Measurements from ENCODE around the gene KLHL29. TPM values are rescaled to one million over a fixed set of nuclear protein-coding genes. Genes with fewer than 3 reads are reported as not detected.
A peak's percentile ranks its signal among the peaks of the same experiment; 100 is the strongest.

KLHL29 gene
- total RNA-seq, 1 donor from 2014 or later: 36.5 TPM

- peaks cover 15% of the 10 kb centered on the region for H3K4me1 Mint-ChIP-seq (ENCODE audit: low read depth, unreplicated experiment)
- H3K9me3 Mint-ChIP-seq (ENCODE audit: unreplicated experiment): peaks cover 2% of the 10 kb centered on the region
- no peak for DNase-seq
- no peak overlapping the region for H3K27ac Mint-ChIP-seq (ENCODE audit: unreplicated experiment)
- no peak for TF ChIP-seq CTCF (IDR thresholded peaks at IDR 0.05; ENCODE audit: partially characterized antibody, unreplicated experiment)
- peaks cover 10% of the 10 kb centered on the region for H3K27me3 Mint-ChIP-seq (ENCODE audit: unreplicated experiment)
- no peaks in the 10 kb centered on the region for H3K36me3 Mint-ChIP-seq (ENCODE audit: unreplicated experiment)
- no peak overlapping the region for H3K4me3 Mint-ChIP-seq (ENCODE audit: unreplicated experiment)
Measured at GRCh38 chr2:23509596-23510292, 124.8 kb downstream of the KLHL29 start.

GRCh38 chr2:23510471-23510870, 125.5 kb downstream of the KLHL29 start:
- Mint-ChIP-seq H3K27ac (ENCODE audit: unreplicated experiment) (no peak overlapping the region), H3K4me1 (ENCODE audit: low read depth, unreplicated experiment) (peaks cover 15% of the 10 kb centered on the region), H3K4me3 (ENCODE audit: unreplicated experiment) (no peak overlapping the region), H3K27me3 (ENCODE audit: unreplicated experiment) (peaks cover 10% of the 10 kb centered on the region), H3K9me3 (ENCODE audit: unreplicated experiment) (peaks cover 2% of the 10 kb centered on the region), H3K36me3 (ENCODE audit: unreplicated experiment) (no peaks in the 10 kb centered on the region)
- peak; percentile 7 for DNase-seq
- TF ChIP-seq CTCF (IDR thresholded peaks at IDR 0.05; ENCODE audit: partially characterized antibody, unreplicated experiment): no peak

GRCh38 chr2:23512778-23513177, 127.8 kb downstream of the KLHL29 start:
- DNase-seq: peak; percentile 6
- Mint-ChIP-seq H3K9me3 (ENCODE audit: unreplicated experiment) (peaks cover 5% of the 10 kb centered on the region), H3K4me3 (ENCODE audit: unreplicated experiment) (no peak overlapping the region), H3K27me3 (ENCODE audit: unreplicated experiment) (peaks cover 14% of the 10 kb centered on the region), H3K27ac (ENCODE audit: unreplicated experiment) (no peak overlapping the region), H3K4me1 (ENCODE audit: low read depth, unreplicated experiment) (peaks cover 15% of the 10 kb centered on the region), H3K36me3 (ENCODE audit: unreplicated experiment) (no peaks in the 10 kb centered on the region)
- no peak for TF ChIP-seq CTCF (IDR thresholded peaks at IDR 0.05; ENCODE audit: partially characterized antibody, unreplicated experiment)

GRCh38 chr2:23513245-23513871, 128.4 kb downstream of the KLHL29 start:
- Mint-ChIP-seq H3K27ac (ENCODE audit: unreplicated experiment) (no peak overlapping the region), H3K27me3 (ENCODE audit: unreplicated experiment) (peaks cover 14% of the 10 kb centered on the region), H3K9me3 (ENCODE audit: unreplicated experiment) (peaks cover 5% of the 10 kb centered on the region), H3K4me3 (ENCODE audit: unreplicated experiment) (no peak overlapping the region), H3K36me3 (ENCODE audit: unreplicated experiment) (no peaks in the 10 kb centered on the region), H3K4me1 (ENCODE audit: low read depth, unreplicated experiment) (peaks cover 15% of the 10 kb centered on the region)
- no peak for TF ChIP-seq CTCF (IDR thresholded peaks at IDR 0.05; ENCODE audit: partially characterized antibody, unreplicated experiment)
- peak; percentile 2 for DNase-seq
